Right ventricle myocardium superior (tissue), 1 donor: ENCODE measurements around the gene ZSWIM5. TPM values are rescaled to one million over a fixed set of nuclear protein-coding genes. Genes with fewer than 3 reads are reported as not detected.
"Not testable (repeated sequence)": the region's sequence is repeated elsewhere in the genome, so short reads cannot be mapped to it uniquely, and the experiment has no call there.

Experiments
- ATAC-seq: fragments of 200-7000 bp; cut with Tn5 transposase; one replicate; pipeline ENCODE4 v1.9.1; 2020; ENCODE audit warnings: mild to moderate bottlenecking; ENCODE audit not compliant: poor library complexity
- DNase-seq: peaks from one replicate; pipeline ENCODE4 v3.0.0-alpha.2; 2020
- intact Hi-C: fragments of 100-400 bp; cut with DNase I; formaldehyde crosslinking; loops from one replicate; pipeline ENCODE4 v1.11.2; 2022
- total RNA-seq: library from RNA; stranded (reverse); fragmentation: NEBNext Ultra II Directional; extraction: Animal tissue kit (Norgen Biotek cat#: 25700); gene quantifications from one replicate; pipeline ENCODE4 v1.2.1, GENCODE V29; 2021
- donor health status: DM: no; HTN: yes; CAD: no; lungs with severe emphysema.

Gene ZSWIM5
- total RNA-seq, 1 donor from 2014 or later = 0.81 TPM

DNA sequence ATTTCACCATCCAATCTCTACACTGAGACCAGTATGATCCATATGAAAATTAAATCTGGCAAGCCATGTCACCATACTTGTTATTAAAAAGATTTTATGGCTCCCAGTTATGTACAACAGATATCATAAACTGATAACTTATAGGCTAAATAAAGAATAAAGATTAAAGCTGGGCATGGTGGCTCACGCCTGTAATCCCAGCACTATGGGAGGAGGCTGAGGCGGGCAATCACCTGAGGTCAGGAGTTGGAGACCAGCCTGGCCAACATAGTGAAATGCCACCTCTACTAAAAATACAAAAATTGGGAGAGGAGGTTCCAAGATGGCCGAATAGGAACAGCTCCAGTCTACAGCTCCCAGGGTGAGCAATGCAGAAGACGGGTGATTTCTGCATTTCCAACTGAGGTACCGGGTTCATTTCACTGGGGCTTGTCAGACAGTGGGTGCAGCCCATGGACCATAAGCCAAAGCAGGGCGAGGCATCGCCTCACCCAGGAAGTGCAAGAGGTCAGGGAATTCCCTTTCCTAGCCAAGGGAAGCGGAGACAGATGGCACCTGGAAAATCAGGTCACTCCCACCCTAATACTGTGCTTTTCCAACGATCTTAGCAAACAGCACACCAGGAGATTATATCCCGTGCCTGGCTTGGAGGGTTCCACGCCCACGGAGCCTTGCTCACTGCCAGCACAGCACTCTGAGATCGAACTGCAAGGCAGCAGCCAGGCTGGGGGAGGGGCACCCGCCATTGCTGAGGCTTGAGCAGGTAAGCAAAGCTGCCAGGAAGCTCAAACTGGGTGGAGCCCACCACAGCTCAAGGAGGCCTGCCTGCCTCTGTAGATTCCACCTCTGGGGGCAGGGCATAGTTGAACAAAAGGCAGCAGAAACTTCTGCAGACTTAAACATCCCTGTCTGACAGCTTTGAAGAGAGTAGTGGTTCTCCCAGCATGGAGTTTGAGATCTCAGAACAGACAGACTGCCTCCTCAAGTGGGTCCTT lies 44.1 kb downstream of the ZSWIM5 start:
- intact Hi-C loops, DNase-seq, ATAC-seq: not testable (repeated sequence)

DNA sequence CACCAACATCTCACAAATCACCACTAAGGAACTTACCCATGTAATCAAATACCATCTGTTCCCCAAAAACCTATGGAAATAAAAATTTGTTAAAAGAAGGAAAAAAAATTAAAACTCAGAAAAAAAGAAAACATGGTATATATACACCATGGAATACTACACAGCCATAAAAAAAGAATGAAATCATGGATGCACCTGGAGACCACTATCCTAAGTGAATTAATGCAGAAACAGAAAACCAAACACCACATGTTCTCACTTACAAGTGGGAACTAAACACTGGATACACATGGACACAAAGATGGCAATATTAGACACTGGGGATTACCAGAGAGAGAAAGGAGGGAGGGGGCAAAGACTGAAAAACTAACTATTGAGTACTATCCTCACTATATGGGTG lies 50.4 kb downstream of the ZSWIM5 start:
- no peak for ATAC-seq
- intact Hi-C loops = no loop called here

DNA sequence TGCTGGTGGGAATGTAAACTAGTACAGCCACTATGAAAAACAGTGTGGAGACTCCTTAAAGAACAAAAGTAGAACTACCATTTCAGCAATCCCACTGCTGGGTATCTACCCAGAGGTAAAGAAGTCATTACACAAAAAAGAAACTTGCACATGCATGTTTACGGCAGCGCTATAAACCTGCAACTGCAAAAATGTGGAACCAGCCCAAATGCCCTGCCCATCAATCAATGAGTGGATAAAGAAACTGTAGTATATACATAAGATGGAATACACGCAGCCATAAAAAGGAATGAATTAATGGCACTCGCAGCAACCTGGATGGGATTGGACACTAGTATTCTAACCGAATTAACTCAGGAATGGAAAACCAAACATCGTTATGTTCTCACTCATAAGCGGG lies 51.0 kb downstream of the ZSWIM5 start:
- intact Hi-C loops = no loop called here
- DNase-seq (no peak), ATAC-seq (no peak)

More for the DNA sequence above, 50.4 kb downstream of the ZSWIM5 start:
- DNase-seq = no peak

DNA sequence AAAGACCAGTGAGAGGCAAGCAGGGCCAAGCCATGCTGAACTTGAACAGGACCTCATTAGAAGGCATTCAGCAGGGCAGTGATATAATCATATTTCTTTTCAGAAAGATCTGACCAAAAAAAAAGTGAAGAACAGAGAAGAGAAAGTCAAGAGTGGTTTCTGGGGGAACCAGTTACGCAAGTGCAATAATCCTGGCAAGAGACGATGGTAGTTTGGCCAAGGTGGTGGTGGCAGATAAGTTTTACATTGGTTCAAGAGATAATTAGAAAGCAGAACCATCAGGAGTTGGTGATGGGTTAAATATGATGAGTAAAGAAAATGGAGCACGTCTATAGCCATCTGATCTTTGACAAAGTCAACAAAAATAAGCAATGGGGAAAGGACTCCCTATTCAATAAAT lies 54.3 kb downstream of the ZSWIM5 start:
- intact Hi-C loops = no loop called here
- DNase-seq (no peak), ATAC-seq (no peak)

DNA sequence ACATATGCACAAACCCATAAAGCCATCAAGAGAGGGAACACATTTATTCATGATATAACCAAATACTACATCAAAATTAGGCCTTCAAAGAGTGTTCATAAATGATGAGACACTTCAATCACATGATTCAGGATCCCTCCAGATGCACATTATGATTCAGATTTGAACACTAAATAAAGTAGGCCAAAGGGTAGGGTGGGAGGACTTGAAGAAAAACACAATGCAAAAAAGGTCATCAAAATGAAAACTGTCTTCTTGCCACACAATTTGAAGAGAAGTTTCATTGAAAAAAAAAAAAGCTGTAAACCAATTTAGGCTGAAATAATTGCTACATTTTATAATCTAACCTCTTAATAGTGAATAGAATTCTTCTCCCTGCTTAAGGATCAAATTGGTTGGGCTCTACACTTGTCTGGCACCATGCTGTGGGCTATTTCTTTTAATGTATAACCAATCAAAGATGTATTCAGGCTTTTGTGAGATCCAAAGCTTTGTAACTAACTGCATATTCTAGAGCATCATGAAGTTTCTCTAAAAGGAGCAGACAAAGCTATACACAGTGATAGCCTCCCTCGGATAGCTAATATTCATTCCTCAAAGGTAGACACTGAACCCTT lies 58.1 kb downstream of the ZSWIM5 start:
- ATAC-seq (no peak), DNase-seq (no peak)
- intact Hi-C loops = no loop called here

DNA sequence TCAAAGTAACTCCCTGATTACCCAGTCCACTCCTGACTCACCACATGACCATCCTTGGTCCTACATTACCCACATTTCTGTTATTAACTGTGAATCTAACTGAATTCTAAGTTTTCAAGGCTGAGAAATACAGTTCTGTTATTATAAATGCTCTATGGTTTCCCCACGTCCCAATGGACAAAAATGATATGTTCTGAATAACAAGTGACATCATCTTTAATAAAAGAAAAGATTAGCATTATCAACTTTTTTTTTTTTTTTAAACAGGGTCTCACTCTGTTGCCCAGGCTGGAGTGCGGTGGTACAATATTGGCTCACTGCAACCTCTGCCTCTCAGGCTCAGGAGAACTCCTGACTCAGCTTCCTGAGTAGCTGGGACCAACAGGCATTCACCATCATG lies 59.6 kb downstream of the ZSWIM5 start:
- intact Hi-C loops = no loop called here
- no peak for DNase-seq
- ATAC-seq = no peak

DNA sequence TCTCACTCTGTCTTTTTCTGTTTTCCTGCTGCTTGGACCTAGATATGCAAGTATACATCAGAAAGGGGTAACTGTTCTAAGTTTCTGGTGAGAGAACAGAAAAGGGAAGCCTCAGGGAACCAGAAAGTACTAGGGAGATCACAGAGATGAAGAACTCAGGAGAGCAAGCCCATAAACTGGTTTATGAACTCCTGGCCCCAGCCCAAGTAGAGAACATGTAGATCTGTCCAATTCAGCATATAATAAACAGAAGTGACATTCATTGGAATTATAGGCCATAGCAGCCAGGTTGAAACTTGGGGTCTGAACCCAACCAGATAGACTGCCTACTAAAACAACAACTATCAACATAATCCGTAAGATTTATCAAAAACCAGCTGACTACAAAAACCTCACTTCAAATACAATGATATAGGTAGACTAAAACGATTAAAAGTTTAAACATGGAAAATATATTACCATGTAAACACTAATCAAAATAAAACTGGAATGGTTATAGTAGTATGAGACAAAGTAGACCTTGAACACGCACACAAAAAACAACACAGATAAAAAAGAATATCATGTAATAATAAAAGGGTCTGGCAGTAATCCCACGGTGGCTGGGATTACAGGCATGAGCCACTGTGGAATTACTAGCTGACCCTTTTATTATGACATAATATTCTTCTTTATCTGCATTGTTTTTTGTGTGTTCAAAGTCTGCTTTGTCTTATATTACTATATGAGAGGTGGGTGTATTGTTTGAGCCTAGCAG lies 65.0 kb downstream of the ZSWIM5 start:
- no peak for DNase-seq
- intact Hi-C loops = no loop called here
- ATAC-seq = no peak

DNA sequence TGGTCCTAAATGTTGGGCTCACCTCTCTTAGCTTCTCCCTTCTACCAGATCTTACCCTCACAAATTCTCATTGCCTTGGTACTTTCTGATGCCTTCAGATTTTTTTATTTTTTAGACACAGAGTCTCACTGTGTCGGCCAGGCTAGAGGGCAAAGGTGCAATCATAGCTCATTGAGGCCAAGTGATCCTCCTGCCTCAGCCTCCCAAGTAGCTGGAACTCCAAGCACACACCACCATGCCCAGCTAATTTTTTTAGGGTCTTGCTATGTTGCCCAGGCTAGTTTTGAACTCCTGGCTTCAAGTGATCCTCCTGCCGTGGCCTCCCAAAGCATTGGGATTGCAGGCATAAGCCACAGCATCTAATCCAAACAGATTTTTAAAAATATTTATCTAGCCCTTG lies 69.4 kb downstream of the ZSWIM5 start:
- intact Hi-C loops = no loop called here
- DNase-seq (no peak), ATAC-seq (no peak)

DNA sequence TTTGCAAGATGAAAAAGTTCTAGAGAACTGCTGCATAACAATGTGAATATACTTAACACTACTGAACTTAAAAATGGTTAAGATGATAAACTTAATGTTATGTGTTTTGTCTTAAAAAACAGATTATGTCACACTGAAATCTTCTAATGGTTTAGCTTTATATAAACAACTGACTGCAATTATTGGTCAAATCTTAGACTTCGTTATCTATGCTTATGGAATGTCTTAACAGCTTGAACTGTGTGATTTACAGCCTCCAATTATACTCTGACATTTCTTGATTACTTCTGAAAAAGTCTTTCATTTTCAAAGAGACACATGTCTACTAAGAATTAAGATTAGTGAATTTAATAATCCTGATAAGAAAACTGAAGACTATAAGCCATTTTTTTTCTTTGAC lies 71.1 kb downstream of the ZSWIM5 start:
- DNase-seq (no peak), ATAC-seq (no peak)
- intact Hi-C loops = no loop called here

DNA sequence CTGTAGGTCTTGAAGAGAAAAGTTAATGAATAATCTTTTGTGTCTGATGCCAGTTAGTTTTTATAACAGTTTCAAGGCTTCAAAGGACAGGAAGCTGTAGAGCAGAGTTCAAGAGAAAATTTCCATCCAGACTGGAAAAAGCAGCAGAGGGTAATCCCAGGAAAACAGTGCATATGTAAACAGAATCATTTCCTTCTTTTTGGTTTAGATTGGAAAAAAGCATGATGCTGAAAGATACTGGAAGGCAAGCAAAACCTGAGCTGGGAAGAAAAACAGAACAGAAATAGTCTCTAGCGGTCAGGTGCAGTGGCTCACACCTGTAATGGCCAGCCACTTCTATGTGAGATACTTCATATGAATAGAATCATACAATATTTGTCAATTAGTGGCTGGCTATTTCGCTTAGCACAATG lies 71.9 kb downstream of the ZSWIM5 start:
- intact Hi-C loops = no loop called here
- DNase-seq = no peak
- ATAC-seq = no peak

DNA sequence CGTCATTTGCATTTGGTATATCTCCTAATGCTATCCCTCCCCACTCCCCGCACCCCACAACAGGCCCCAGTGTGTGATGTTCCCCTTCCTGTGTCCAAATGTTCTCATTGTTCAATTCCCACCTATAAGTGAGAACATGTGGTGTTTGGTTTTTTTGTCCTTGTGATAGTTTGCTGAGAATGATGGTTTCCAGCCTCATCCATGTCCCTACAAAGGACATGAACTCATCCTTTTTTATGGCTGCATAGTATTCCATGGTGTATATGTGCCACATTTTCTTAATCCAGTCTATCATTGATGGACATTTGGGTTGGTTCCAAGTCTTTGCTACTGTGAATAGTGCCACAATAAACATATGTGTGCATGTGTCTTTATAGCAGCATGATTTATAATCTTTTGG lies 73.7 kb downstream of the ZSWIM5 start:
- ATAC-seq, intact Hi-C loops, DNase-seq: not testable (repeated sequence)

DNA sequence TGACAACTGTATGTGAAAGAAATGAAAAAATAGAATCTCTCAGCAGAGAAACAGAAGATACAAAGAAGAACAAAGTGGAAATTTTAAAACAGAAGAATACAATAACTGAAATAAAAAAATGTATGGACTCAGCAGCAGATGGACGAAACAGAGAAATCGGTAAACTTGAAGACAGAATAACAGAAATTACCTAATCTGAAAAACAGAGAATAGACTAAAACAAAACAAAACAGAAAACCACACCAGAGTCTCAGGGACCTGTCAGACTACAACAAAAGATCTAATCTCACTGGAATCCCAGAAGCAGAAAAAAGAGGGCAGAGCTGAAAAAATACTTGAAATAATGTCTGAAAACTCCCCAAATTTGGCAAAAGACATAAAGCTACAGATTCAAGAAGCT lies 83.0 kb downstream of the ZSWIM5 start:
- no peak for DNase-seq
- intact Hi-C loops = no loop called here
- no peak for ATAC-seq

DNA sequence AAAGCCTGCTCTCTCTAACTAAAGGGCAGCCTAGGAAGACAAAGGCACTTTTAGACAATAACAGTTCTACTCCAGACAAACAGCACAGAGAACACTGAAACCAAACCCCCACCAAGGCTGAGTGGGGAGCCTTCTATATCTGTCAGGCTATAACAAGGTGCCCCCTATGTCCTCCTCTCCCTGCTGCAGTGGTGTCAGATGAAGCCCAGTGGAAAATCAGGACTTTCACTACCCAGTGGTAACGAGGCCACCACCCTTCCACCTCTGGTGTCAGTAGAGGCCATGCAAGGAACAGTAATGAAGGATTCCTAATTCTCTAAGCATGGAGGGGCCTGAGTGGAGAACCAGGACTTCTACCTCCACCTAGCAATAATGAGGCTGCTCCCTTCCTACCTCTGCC lies 83.7 kb downstream of the ZSWIM5 start:
- DNase-seq (no peak), ATAC-seq (no peak)
- intact Hi-C loops = no loop called here

DNA sequence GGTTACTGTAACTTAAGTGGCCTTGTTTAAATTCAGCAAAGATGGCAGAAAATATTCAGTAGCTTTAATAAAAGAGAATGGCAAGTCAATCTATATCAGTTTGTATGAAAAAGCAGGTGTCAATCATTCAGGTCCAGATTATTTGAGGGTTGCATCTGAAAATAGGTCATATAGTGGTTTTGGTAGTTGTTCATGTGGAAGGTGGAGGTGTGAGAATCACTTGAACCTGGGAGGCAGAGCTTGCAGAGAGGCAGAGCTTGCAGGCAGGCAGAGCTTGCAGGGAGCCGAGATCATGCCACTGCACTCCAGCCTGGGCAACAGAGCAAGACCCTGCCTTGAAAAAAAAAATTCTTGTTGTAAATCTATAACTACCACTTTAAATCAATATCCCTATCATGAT lies 88.6 kb downstream of the ZSWIM5 start:
- no peak for ATAC-seq
- no peak for DNase-seq
- intact Hi-C loops = no loop called here

DNA sequence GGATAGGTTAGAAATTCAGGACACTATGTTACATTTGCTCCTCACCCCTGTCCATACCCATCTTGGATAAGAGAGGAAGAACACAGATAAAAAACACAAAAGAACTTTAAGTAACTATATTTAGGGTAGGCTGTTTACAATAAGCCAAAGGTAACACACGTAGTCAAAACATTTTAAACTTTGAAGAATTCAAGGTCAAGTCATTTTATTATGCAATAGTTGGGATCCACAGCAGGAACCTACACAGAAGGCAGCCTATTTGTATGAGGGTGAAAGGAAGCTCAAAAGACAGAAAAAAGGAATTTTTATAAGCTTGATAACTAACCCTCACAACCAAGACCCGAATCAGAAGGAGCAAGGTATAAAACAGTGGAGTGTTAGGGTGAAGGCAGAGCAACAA lies 89.6 kb downstream of the ZSWIM5 start:
- ATAC-seq (no peak), DNase-seq (no peak)
- intact Hi-C loops = no loop called here

DNA sequence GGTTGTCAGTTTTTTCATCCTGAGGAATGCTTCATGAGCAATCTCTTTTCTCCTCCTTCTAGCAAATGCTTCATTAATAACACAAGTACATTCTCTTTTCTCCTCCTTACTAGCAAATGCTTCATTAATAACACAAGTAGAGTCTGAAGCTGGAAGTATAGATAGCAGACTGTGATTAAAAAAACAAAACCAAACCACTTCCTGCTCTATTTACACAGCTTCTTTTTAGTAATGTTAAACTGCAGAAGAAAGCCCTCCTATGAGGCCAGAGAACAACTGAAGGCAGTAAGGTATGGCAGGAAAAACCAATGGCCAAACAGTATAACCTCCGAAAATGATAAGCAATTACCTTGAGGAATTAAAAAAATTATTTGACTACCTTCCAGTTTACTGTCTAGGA lies 90.1 kb downstream of the ZSWIM5 start:
- ATAC-seq (no peak), DNase-seq (no peak)
- intact Hi-C loops = no loop called here

DNA sequence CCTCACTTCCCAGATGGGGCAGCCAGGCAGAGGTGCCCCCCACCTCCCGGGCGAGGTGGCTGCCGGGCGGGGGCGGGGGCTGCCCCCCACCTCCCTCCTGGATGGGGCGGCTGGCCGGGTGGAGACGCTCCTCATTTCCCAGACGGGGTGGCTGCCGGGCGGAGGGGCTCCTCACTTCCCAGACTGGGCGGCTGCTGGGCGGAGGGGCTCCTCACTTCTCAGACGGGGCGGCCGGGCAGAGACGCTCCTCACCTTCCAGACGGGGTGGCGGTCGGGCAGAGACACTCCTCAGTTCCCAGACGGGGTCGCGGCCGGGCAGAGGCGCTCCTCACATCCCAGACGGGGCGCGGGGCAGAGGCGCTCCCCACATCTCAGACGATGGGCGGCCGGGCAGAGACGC lies 91.2 kb downstream of the ZSWIM5 start:
- DNase-seq, intact Hi-C loops, ATAC-seq: not testable (repeated sequence)

DNA sequence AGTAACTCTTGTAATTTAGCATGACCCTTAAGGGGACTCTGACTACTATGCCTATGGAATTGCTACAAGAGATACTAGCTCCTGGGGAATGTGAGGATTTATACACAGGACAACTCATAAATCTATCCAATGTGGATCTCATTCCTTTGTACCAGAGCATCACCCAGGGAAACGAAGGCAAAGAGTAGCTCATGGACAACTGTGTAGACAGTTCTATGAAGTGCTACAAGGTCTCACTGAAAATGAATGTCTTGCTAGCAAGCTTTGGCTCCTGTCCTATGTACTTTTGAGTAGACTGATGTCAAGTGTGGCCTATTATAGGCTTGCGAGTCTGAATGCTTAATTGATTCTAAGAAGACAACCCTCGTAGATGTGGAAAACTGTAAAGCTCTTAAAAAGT lies 93.7 kb downstream of the ZSWIM5 start:
- ATAC-seq (no peak), DNase-seq (no peak)
- intact Hi-C loops = no loop called here

DNA sequence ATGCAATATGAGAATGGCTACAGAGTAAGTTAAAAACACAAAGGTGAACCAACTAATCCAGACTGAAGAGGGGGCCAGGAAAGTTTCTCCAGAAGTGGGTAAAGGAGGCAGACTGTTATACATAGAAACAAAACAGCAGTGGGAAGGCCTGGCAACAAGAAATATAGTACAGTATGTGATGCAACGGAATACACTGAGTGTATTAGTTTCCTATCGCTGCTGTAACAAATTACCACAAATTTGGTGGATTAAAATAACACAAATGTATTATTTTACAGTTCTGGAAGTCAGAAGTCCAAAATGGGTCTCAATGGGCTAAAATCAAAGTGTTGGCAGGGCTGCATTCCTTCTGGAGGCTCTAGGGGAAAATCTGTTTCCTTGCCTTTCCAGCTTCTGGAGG lies 95.2 kb downstream of the ZSWIM5 start:
- intact Hi-C loops = no loop called here
- no peak for DNase-seq
- no peak for ATAC-seq
